ENCODE measurements around the gene COLEC11.

COLEC11 gene

DNA sequence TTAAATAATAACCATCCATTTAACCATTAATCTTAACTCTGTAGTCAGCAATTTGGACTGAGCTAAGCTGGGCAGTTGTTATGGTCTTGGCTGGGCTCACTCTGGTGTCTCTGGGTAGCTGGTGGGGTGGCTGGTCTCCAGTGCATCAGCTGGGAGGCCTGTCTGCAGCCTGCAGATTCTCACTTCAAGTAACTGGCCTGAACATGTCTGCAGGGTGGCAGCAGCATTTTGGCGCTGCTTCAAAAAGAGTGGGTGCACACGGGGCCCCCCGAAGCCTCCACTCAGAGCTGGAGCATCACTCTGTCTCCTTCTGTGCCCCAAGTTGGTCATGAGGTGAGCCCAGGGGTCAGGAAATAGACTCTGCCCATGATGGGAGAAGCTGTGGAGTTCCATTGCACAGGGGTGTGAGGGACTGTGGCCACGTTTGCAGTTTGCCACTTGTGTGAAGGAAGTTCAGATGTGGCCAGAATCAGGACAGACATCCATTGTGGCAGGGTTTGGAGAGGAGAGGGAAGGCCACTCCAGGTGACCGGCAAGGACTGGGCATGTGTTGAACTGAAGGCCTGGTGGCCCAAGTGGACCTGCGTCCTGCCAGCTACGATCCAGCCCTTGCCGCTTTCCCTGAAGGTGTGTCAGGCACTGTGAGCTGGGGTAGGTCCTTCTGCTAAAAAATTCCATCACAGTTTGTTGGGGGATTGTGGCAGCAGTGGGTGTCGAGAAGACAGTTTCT is 58.1 kb downstream of the COLEC11 start:
- Histone ChIP-seq H3K9me2 (replicated peaks; ENCODE audit: insufficient read depth, low read length) (no peaks in the 10 kb centered on the region), H2AFZ (ENCODE audit: low read depth, low read length, severe bottlenecking) (no peak overlapping the region), H3K27me3 (ENCODE audit: low read length) (no peaks in the 10 kb centered on the region), H3K36me3 (ENCODE audit: low read length) (no peaks in the 10 kb centered on the region), H3K9me3 (ENCODE audit: insufficient read depth, low read length) (no peaks in the 10 kb centered on the region), H3K4me2 (ENCODE audit: low read depth, low read length, poor library complexity, severe bottlenecking) (no peak overlapping the region), H3K79me2 (ENCODE audit: insufficient read depth, low read length) (no peaks in the 10 kb centered on the region), H3F3A (ENCODE audit: insufficient read depth) (no peaks in the 10 kb centered on the region), H3K9ac (ENCODE audit: low read length) (no peak overlapping the region), H3K27ac (ENCODE audit: low read depth, low read length) (no peak overlapping the region), H4K20me1 (ENCODE audit: low read depth, low read length) (no peaks in the 10 kb centered on the region), H3K4me3 (ENCODE audit: insufficient read depth, low read length, poor library complexity, severe bottlenecking) (no peak overlapping the region)
- no peak for TF ChIP-seq CTCF (IDR thresholded peaks at IDR 0.05; ENCODE audit: insufficient read depth, low read length, poor library complexity, severe bottlenecking)
- TF ChIP-seq EZH2phosphoT487 (conservative IDR thresholded peaks at IDR 0.05; ENCODE audit: low read length), result no peak

GRCh38 chr2:3654011-3654410 is 59.1 kb downstream of the COLEC11 start:
- H3K27me3 ChIP-seq (ENCODE audit: low read length), result no peaks in the 10 kb centered on the region
- no peaks in the 10 kb centered on the region for H3K79me2 ChIP-seq (ENCODE audit: insufficient read depth, low read length)
- no peak overlapping the region for H2AFZ ChIP-seq (ENCODE audit: low read depth, low read length, severe bottlenecking)
- H3K36me3 ChIP-seq (ENCODE audit: low read length), result no peaks in the 10 kb centered on the region
- H3K9me2 ChIP-seq (replicated peaks; ENCODE audit: insufficient read depth, low read length), result no peaks in the 10 kb centered on the region
- H3K27ac ChIP-seq (ENCODE audit: low read depth, low read length), result no peak overlapping the region
- H4K20me1 ChIP-seq (ENCODE audit: low read depth, low read length), result no peaks in the 10 kb centered on the region
- no peak overlapping the region for H3K4me3 ChIP-seq (ENCODE audit: insufficient read depth, low read length, poor library complexity, severe bottlenecking)
- no peak for TF ChIP-seq EZH2phosphoT487 (conservative IDR thresholded peaks at IDR 0.05; ENCODE audit: low read length)
- no peak for TF ChIP-seq CTCF (IDR thresholded peaks at IDR 0.05; ENCODE audit: insufficient read depth, low read length, poor library complexity, severe bottlenecking)
- no peak overlapping the region for H3K9ac ChIP-seq (ENCODE audit: low read length)
- H3F3A ChIP-seq (ENCODE audit: insufficient read depth), result no peaks in the 10 kb centered on the region
- H3K9me3 ChIP-seq (ENCODE audit: insufficient read depth, low read length), result no peaks in the 10 kb centered on the region
- no peak overlapping the region for H3K4me2 ChIP-seq (ENCODE audit: low read depth, low read length, poor library complexity, severe bottlenecking)

- H4K20me1 ChIP-seq (ENCODE audit: low read depth, low read length), result no peaks in the 10 kb centered on the region
- TF ChIP-seq CTCF (IDR thresholded peaks at IDR 0.05; ENCODE audit: insufficient read depth, low read length, poor library complexity, severe bottlenecking) (no peak), EZH2phosphoT487 (conservative IDR thresholded peaks at IDR 0.05; ENCODE audit: low read length) (no peak)
- H3K27me3 ChIP-seq (ENCODE audit: low read length), result no peaks in the 10 kb centered on the region
- no peaks in the 10 kb centered on the region for H3K36me3 ChIP-seq (ENCODE audit: low read length)
- no peak overlapping the region for H3K4me2 ChIP-seq (ENCODE audit: low read depth, low read length, poor library complexity, severe bottlenecking)
- no peaks in the 10 kb centered on the region for H3K9me3 ChIP-seq (ENCODE audit: insufficient read depth, low read length)
- no peaks in the 10 kb centered on the region for H3K9me2 ChIP-seq (replicated peaks; ENCODE audit: insufficient read depth, low read length)
- no peak overlapping the region for H3K27ac ChIP-seq (ENCODE audit: low read depth, low read length)
- H3F3A ChIP-seq (ENCODE audit: insufficient read depth), result no peaks in the 10 kb centered on the region
- H3K79me2 ChIP-seq (ENCODE audit: insufficient read depth, low read length), result no peaks in the 10 kb centered on the region
- H3K9ac ChIP-seq (ENCODE audit: low read length), result no peak overlapping the region
- H3K4me3 ChIP-seq (ENCODE audit: insufficient read depth, low read length, poor library complexity, severe bottlenecking), result no peak overlapping the region
- no peak overlapping the region for H2AFZ ChIP-seq (ENCODE audit: low read depth, low read length, severe bottlenecking)
Measured at GRCh38 chr2:3654531-3655225, 59.8 kb downstream of the COLEC11 start.

Data from SU-DHL-6 (cell line).